Measurements from ENCODE around the gene GALR3.

The GALR3 gene

DNA sequence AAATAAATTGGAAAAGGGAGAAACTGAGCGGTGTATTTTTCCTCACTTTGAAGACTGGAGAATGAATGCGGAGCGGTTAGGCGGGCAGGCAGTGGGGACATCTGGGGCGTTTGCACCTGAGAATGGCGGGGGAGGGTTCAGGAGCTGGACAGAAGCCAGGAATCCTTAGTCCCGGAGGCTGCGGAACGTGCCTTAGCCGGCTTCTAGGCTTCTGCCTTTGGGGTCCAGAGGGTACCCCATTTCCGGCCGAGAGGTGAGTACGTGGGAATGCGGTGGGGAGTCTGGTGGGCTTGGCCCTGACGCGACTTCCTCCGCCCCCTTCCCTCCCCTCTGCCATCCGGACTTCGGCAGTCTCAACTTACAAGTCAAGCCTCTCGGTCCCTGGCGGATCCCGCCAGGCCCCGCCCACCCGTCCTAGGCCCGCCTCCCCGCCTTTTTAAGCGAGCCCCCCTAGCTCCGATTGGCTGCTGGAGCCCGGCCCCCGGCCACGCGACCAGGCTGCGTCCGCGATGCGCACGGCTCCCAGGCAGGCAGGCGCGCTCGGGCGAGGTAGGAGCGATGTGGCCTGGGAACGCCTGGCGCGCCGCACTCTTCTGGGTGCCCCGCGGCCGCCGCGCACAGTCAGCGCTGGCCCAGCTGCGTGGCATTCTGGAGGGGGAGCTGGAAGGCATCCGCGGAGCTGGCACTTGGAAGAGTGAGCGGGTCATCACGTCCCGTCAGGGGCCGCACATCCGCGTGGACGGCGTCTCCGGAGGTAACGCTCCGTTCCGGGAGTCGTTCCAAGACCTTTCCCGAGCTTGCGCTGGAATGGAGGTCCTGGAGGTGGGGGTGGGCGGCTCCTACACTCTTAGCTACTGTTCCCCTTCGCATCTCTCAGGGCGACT is 15.5 kb upstream of the GALR3 start, which contains the start of gene GCAT:
TSS of gene GCAT (plus strand) at position 525 of the 884 bp plus-strand sequence. CDS start at position 559, 34 bp downstream.
- TF ChIP-seq REST (IDR thresholded peaks at IDR 0.05; ENCODE audit: insufficient replicate concordance, low read depth) (peak; percentile 73), GABPA (IDR thresholded peaks at IDR 0.05; ENCODE audit: low read depth) (no peak), POLR2AphosphoS5 (IDR thresholded peaks at IDR 0.05; ENCODE audit: low read depth) (peak; percentile 61; the same call in 1 of the 2 replicates), SPI1 (IDR thresholded peaks at IDR 0.05; ENCODE audit: borderline replicate concordance, low read depth) (no peak)
- TF ChIP-seq, protein P1, sequence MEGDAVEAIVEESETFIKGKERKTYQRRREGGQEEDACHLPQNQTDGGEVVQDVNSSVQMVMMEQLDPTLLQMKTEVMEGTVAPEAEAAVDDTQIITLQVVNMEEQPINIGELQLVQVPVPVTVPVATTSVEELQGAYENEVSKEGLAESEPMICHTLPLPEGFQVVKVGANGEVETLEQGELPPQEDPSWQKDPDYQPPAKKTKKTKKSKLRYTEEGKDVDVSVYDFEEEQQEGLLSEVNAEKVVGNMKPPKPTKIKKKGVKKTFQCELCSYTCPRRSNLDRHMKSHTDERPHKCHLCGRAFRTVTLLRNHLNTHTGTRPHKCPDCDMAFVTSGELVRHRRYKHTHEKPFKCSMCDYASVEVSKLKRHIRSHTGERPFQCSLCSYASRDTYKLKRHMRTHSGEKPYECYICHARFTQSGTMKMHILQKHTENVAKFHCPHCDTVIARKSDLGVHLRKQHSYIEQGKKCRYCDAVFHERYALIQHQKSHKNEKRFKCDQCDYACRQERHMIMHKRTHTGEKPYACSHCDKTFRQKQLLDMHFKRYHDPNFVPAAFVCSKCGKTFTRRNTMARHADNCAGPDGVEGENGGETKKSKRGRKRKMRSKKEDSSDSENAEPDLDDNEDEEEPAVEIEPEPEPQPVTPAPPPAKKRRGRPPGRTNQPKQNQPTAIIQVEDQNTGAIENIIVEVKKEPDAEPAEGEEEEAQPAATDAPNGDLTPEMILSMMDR (IDR thresholded peaks at IDR 0.05; ENCODE audit: insufficient read depth, low read length): no peak
- peak within 1 kb of the TSS; percentile 60 for H3K4me3 ChIP-seq (replicated peaks; ENCODE audit: insufficient read depth, low read length)
- DNase-seq (ENCODE audit: low read depth in 1 of 2, low spot score in 1 of 2): peak; percentile 87 to 95
- H3K27me3 ChIP-seq (ENCODE audit: insufficient read depth, poor library complexity, severe bottlenecking): peaks cover 21% of the 10 kb centered on the region
- H3K27ac ChIP-seq (replicated peaks): peak within 1 kb of the TSS; percentile 39; the same call in 1 of the 2 replicates

- Histone ChIP-seq H3K4me3 (replicated peaks; ENCODE audit: insufficient read depth, low read length) (peak overlapping the region; percentile 60), H3K27me3 (ENCODE audit: insufficient read depth, poor library complexity, severe bottlenecking) (peaks cover 17% of the 10 kb centered on the region), H3K27ac (replicated peaks) (peak overlapping the region; percentile 39; the same call in 1 of the 2 replicates)
- DNase-seq (ENCODE audit: low read depth in 1 of 2, low spot score in 1 of 2): no peak
- TF ChIP-seq SPI1 (IDR thresholded peaks at IDR 0.05; ENCODE audit: borderline replicate concordance, low read depth) (no peak), GABPA (IDR thresholded peaks at IDR 0.05; ENCODE audit: low read depth) (no peak), POLR2AphosphoS5 (IDR thresholded peaks at IDR 0.05; ENCODE audit: low read depth) (no peak), REST (IDR thresholded peaks at IDR 0.05; ENCODE audit: insufficient replicate concordance, low read depth) (no peak)
- TF ChIP-seq, protein P1 (IDR thresholded peaks at IDR 0.05; ENCODE audit: insufficient read depth, low read length): no peak
These were observed 14.9 kb upstream of the GALR3 start for GRCh38 chr22:37808294-37808657.

DNA sequence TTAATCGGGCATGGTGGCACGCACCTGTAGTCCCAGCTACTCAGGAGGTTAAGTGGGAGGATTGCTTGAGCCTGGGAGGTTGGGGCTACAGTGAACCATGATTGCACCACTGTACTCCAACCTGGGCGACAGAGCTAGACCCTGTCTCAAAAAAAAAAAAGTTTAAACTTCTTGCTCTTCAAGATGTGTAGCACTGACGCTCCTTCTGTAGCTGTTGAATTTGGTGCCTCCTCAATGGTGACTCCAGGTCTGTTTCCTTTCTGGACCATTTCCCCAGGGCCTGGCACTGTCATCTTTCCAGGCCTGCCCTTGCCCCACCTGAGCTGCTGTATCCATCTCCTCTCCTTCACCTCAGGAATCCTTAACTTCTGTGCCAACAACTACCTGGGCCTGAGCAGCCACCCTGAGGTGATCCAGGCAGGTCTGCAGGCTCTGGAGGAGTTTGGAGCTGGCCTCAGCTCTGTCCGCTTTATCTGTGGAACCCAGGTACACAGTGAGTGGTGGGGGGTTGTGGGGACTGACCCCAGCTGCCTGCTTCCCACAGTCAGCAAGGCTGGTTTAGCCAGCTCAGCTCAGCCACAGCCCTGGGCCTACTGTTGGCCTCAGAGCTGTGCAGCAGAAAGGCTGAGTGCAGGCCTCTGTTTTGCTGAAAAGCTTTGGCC is 13.4 kb upstream of the GALR3 start:
- no peak overlapping the region for H3K4me3 ChIP-seq (replicated peaks; ENCODE audit: insufficient read depth, low read length)
- peaks cover 6% of the 10 kb centered on the region for H3K27me3 ChIP-seq (ENCODE audit: insufficient read depth, poor library complexity, severe bottlenecking)
- TF ChIP-seq, protein P1 (IDR thresholded peaks at IDR 0.05; ENCODE audit: insufficient read depth, low read length): no peak
- TF ChIP-seq GABPA (IDR thresholded peaks at IDR 0.05; ENCODE audit: low read depth): no peak
- no peak for TF ChIP-seq SPI1 (IDR thresholded peaks at IDR 0.05; ENCODE audit: borderline replicate concordance, low read depth)
- no peak for TF ChIP-seq POLR2AphosphoS5 (IDR thresholded peaks at IDR 0.05; ENCODE audit: low read depth)
- TF ChIP-seq REST (IDR thresholded peaks at IDR 0.05; ENCODE audit: insufficient replicate concordance, low read depth): no peak
- no peak overlapping the region for H3K27ac ChIP-seq (replicated peaks)
- no peak for DNase-seq (ENCODE audit: low read depth in 1 of 2, low spot score in 1 of 2)

Measured in HL-60 (cell line).